ENCODE data around the gene CITED2. TPM values are rescaled to one million over a fixed set of nuclear protein-coding genes. Genes with fewer than 3 reads are reported as not detected.

The CITED2 gene
- total RNA-seq, 1 donor from 2014 or later: 22.5 TPM

DNA sequence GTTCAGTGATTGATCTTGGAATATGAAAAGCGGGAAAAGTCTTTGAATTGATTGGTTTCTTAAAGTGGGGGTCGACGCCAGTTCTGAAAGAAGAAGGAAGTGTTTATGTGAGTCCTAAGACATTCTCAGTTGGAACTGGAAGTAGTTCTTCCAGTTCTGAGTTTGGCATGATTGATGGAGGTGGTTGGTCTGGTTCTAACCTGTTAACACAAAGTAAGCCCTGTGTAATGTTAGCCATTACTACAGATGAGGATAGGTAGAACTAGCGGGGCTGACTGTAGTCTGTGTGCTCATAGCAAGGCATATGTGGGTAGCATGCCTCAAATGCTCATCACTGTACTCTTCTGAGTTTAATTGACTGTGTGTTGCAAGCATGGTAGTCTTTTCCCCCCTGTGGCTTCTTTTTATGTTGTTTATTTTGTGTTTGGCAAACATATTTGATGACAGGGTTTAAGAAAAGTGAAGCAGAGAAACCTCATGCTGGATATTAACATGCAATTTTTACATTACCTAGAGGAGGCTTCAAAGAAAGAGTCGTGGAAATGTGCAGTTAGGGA is 24.9 kb downstream of the CITED2 start:
- intact Hi-C loops (cut with micrococcal nuclease): loop anchor here (5.0 kb wide), 1 partner anchor 97 kb away; no protein-coding TSS in a partner anchor
- Mint-ChIP-seq H3K27ac (no peak overlapping the region), H3K4me3 (no peak overlapping the region), H3K4me1 (no peaks in the 10 kb centered on the region), H3K36me3 (ENCODE audit: low read depth) (peaks cover 4% of the 10 kb centered on the region), H3K27me3 (no peaks in the 10 kb centered on the region), H3K9me3 (no peaks in the 10 kb centered on the region)
- ChIA-PET POLR2A (no interaction called here), CTCF (interaction anchor here (1.2 kb wide), 1 partner anchor 217 kb away, joined by 3 read pairs; no protein-coding TSS in a partner anchor)
- DNase-seq (no peak), ATAC-seq (ENCODE audit: low read depth) (no peak)
- TF ChIP-seq, protein P1, sequence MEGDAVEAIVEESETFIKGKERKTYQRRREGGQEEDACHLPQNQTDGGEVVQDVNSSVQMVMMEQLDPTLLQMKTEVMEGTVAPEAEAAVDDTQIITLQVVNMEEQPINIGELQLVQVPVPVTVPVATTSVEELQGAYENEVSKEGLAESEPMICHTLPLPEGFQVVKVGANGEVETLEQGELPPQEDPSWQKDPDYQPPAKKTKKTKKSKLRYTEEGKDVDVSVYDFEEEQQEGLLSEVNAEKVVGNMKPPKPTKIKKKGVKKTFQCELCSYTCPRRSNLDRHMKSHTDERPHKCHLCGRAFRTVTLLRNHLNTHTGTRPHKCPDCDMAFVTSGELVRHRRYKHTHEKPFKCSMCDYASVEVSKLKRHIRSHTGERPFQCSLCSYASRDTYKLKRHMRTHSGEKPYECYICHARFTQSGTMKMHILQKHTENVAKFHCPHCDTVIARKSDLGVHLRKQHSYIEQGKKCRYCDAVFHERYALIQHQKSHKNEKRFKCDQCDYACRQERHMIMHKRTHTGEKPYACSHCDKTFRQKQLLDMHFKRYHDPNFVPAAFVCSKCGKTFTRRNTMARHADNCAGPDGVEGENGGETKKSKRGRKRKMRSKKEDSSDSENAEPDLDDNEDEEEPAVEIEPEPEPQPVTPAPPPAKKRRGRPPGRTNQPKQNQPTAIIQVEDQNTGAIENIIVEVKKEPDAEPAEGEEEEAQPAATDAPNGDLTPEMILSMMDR (IDR thresholded peaks at IDR 0.05): no peak

DNA sequence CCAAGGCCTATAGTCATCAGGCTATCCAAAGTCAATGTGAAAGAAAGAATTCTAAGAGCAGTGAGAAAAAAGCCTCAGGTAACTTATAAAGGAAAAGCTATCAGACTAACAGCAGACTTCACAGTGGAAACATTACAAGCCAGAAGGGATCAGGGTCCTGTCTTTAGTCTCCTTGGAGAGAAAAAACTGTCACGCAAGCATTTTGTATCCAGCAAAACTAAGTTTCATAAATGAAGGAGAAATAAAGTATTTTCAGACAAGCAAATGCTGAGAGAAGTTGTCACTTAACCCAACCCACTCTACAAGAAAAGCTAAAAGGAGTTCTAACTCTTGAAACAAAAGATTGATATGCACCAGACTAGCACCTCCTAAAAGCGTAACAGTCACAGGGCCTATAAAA is 28.1 kb downstream of the CITED2 start:
- Mint-ChIP-seq H3K27me3 (no peaks in the 10 kb centered on the region), H3K36me3 (ENCODE audit: low read depth) (peaks cover 5% of the 10 kb centered on the region), H3K4me3 (no peak overlapping the region), H3K27ac (no peak overlapping the region), H3K9me3 (peaks cover 4% of the 10 kb centered on the region), H3K4me1 (no peaks in the 10 kb centered on the region)
- TF ChIP-seq, protein P1 (IDR thresholded peaks at IDR 0.05): no peak
- ChIA-PET POLR2A (no interaction called here), CTCF (interaction anchor here (2.0 kb wide), 1 partner anchor 127 kb away, joined by 5 read pairs; no protein-coding TSS in a partner anchor)
- ATAC-seq (ENCODE audit: low read depth): no peak
- no peak for DNase-seq
- intact Hi-C loops (cut with micrococcal nuclease): loop anchor here (5.0 kb wide), 1 partner anchor 94 kb away; no protein-coding TSS in a partner anchor

DNA sequence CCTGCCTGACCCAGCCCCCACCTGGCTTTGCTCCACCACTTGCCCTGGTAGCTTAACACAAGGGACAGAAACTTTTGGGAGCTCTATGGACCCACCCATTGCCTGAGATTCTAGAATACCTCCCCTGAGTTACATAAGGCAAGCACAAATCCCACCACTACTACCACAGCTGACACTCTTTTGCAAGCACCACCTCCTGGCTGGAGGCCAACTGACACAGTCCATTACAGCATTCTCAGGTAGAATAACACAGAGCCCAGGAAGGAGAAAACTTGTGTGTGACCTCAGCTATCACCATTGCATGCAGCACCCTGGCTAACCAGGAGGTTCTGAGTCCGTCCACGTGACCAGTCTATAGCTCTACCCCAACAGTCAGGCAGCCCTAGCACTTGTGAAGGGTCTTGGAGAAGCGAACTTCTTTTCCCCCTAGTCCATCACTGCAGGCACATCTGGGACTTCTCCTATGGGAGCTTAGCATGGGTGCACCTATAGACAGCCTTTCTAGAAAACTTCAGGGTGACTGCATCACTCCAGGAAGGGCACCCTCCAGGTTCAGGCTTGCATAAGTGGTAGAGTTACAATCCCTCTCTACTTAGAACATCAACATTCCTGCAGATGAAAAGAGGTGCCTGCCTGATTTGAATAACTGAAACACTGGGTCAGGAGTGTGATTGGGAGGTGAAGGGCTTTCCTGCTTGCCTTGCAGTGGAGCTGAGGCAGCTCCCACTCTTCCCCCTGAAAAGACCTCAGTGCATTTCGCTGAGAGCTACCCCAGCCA is 30.1 kb downstream of the CITED2 start:
- CTCF ChIA-PET: interaction anchor here (2.0 kb wide), 1 partner anchor 125 kb away, joined by 5 read pairs; no protein-coding TSS in a partner anchor
- no peaks in the 10 kb centered on the region for H3K27me3 Mint-ChIP-seq
- H3K27ac Mint-ChIP-seq: no peak overlapping the region

DNA sequence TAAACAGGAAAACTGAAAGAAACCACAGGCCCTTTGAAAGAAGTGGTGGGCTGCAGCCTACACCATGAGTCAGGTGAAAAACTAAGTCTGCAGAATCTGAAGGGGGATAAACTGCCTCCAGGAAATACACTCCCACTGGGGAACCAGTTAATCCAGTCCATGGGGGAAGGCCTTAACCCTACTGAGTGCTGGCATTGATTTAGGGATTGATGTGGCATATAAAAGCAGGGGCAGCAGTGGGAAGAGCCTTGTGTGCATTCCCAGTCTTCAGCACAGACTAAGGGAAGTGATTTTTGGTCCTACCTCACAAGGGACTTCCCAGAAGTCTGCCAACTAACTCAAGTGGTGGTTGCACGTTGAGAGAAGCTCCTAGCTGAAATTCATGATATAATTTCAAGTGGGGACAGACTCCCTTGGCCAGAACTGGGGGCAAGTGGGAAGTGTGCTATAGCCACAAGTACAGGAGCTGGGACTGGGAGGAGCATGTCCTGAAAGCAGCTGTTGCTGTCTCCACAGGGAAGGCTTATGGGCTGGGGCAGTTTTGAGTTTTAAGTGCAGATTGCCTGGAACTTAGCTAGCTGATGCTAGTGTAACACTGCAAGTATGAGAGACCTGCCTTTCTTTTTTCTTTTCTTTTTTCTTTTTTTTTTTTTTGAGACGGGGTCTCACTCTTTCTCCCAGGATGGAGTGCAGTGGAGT is 31.2 kb downstream of the CITED2 start:
- DNase-seq (no peak), ATAC-seq (ENCODE audit: low read depth) (no peak)
- POLR2A ChIA-PET: interaction anchor here (0.5 to 0.7 kb wide), 3 partner anchors 14 to 392 kb away, joined by 3 to 6 read pairs (median 6); no protein-coding TSS in a partner anchor
- Mint-ChIP-seq H3K36me3 (ENCODE audit: low read depth) (peaks cover 5% of the 10 kb centered on the region), H3K27me3 (no peaks in the 10 kb centered on the region), H3K4me3 (no peak overlapping the region), H3K4me1 (no peaks in the 10 kb centered on the region), H3K27ac (no peak overlapping the region), H3K9me3 (peaks cover 6% of the 10 kb centered on the region)
- CTCF ChIA-PET: no interaction called here
- intact Hi-C loops (cut with micrococcal nuclease): no loop called here
- TF ChIP-seq, protein P1 (IDR thresholded peaks at IDR 0.05): no peak

More for the DNA sequence above, 30.1 kb downstream of the CITED2 start:
- TF ChIP-seq, protein P1 (IDR thresholded peaks at IDR 0.05): no peak
- POLR2A ChIA-PET: interaction anchor here (0.5 kb wide), 1 partner anchor 13 kb away, joined by 6 read pairs; no protein-coding TSS in a partner anchor
- Mint-ChIP-seq H3K9me3 (peaks cover 6% of the 10 kb centered on the region), H3K4me1 (no peaks in the 10 kb centered on the region), H3K4me3 (no peak overlapping the region), H3K36me3 (ENCODE audit: low read depth) (peaks cover 5% of the 10 kb centered on the region)
- no peak for DNase-seq
- intact Hi-C loops (cut with micrococcal nuclease): no loop called here
- no peak for ATAC-seq (ENCODE audit: low read depth)

DNA sequence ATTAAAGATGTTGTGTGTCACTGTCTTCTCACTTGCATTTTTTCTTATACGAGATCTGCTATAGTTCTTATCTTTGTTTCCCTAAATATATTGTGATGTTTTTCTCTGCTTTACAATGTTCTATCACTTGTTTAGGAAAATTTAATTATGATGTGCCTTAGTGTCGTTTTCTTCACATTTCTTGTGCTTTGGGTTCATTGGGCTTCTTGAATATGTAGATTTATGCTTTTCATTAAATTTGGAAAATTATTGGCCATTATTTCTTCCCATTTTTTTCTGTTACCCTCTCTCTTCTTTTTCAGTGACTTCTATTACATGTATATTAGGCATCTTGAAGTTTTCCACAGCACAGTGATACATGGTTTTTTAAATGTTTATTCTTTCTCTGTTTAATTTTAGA is 33.4 kb downstream of the CITED2 start:
- Mint-ChIP-seq H3K27me3 (no peaks in the 10 kb centered on the region), H3K36me3 (ENCODE audit: low read depth) (peaks cover 5% of the 10 kb centered on the region), H3K4me1 (peaks cover 9% of the 10 kb centered on the region), H3K4me3 (no peak overlapping the region), H3K9me3 (peaks cover 6% of the 10 kb centered on the region), H3K27ac (no peak overlapping the region)
- intact Hi-C loops (cut with micrococcal nuclease): no loop called here
- TF ChIP-seq, protein P1 (IDR thresholded peaks at IDR 0.05): no peak
- ATAC-seq (ENCODE audit: low read depth) (no peak), DNase-seq (no peak)
- CTCF ChIA-PET: no interaction called here
- POLR2A ChIA-PET: no interaction called here

All from activated B cell treated with CpG ODN at 0.5 μM for 24 hours (primary cell).